NCI-H1048 (cell line): Measurements from ENCODE around the gene PHTF1.
"Not testable (repeated sequence)": the region's sequence is repeated elsewhere in the genome, so short reads cannot be mapped to it uniquely, and the experiment has no call there.

Source experiments
- DNase-seq: peaks from one replicate; lab custom pipeline; 2025; lab: John Stamatoyannopoulos, UW

PHTF1 gene

GRCh38 chr1:113718621-113719020 lies 40.7 kb downstream of the PHTF1 start:
- DNase-seq: not testable (repeated sequence)

GRCh38 chr1:113717506-113717905 lies 41.8 kb downstream of the PHTF1 start:
- not testable (repeated sequence) for DNase-seq

- no peak for DNase-seq
Observed at GRCh38 chr1:113714606-113715269, 44.5 kb downstream of the PHTF1 start.

- DNase-seq: no peak
Observed at GRCh38 chr1:113701429-113701828, 57.9 kb downstream of the PHTF1 start.

GRCh38 chr1:113694910-113695309 lies 64.4 kb downstream of the PHTF1 start:
- no peak for DNase-seq

GRCh38 chr1:113692824-113693431 lies 66.4 kb downstream of the PHTF1 start:
- no peak for DNase-seq

GRCh38 chr1:113692342-113692741 lies 66.9 kb downstream of the PHTF1 start:
- DNase-seq: no peak

GRCh38 chr1:113691184-113691583 lies 68.1 kb downstream of the PHTF1 start:
- no peak for DNase-seq

GRCh38 chr1:113686891-113687618 lies 72.2 kb downstream of the PHTF1 start:
- no peak for DNase-seq

GRCh38 chr1:113684153-113684541 lies 75.1 kb downstream of the PHTF1 start:
- no peak for DNase-seq

GRCh38 chr1:113683384-113684152 lies 75.7 kb downstream of the PHTF1 start:
- no peak for DNase-seq

- no peak for DNase-seq
Observed at GRCh38 chr1:113681596-113682337, 77.5 kb downstream of the PHTF1 start.

- DNase-seq: no peak
Observed at GRCh38 chr1:113678159-113678469, 81.2 kb downstream of the PHTF1 start.

GRCh38 chr1:113677250-113678158 lies 81.8 kb downstream of the PHTF1 start:
- DNase-seq: no peak

GRCh38 chr1:113676524-113676923 lies 82.8 kb downstream of the PHTF1 start:
- no peak for DNase-seq

- DNase-seq: no peak
Observed at GRCh38 chr1:113675302-113675701, 84.0 kb downstream of the PHTF1 start.

- DNase-seq: no peak
Observed at GRCh38 chr1:113674591-113674990, 84.7 kb downstream of the PHTF1 start.

GRCh38 chr1:113672491-113672890 lies 86.8 kb downstream of the PHTF1 start:
- DNase-seq: no peak

GRCh38 chr1:113670650-113671049 lies 88.6 kb downstream of the PHTF1 start:
- no peak for DNase-seq

GRCh38 chr1:113669988-113670387 lies 89.3 kb downstream of the PHTF1 start:
- DNase-seq: no peak

GRCh38 chr1:113666126-113666525 lies 93.2 kb downstream of the PHTF1 start:
- no peak for DNase-seq
